CD4-positive, alpha-beta memory T cell (primary cell): ENCODE measurements around the gene PML. TPM values are rescaled to one million over a fixed set of nuclear protein-coding genes. Genes with fewer than 3 reads are reported as not detected.

Experiments used
- CTCF ChIA-PET: fragments of 350-600 bp; sonication (Branson Sonifier 250); formaldehyde crosslinking; loops from one replicate; lab custom pipeline; 2021; ENCODE audit warnings: inconsistent platforms; ENCODE audit not compliant: partially characterized antibody; lab: Charles Lee
- POLR2A ChIA-PET: fragments of 350-600 bp; sonication (Branson Sonifier 250); formaldehyde crosslinking; loops from one replicate; lab custom pipeline; 2021; ENCODE audit not compliant: partially characterized antibody; lab: Charles Lee
- DNase-seq, 5 donors: peaks; one replicate each; pipeline versions ENCODE4 v3.0.0 to v3.0.0-alpha.2; 2020 to 2022; ENCODE audit warnings: mixed read lengths in 1 of 5
- H3K27ac ChIP-seq: one replicate; pipeline ENCODE4 v1.7.0; 2013; ENCODE audit warnings: low read depth, low read length
- H3K27me3 ChIP-seq: 2 replicates; pipeline ENCODE4 v1.7.0; 2013; ENCODE audit warnings: mild to moderate bottlenecking, low read length, moderate library complexity; ENCODE audit not compliant: insufficient read depth
- H3K36me3 ChIP-seq: 2 replicates; pipeline ENCODE4 v1.7.0; 2013; ENCODE audit warnings: mild to moderate bottlenecking, low read length, moderate library complexity; ENCODE audit not compliant: insufficient read depth
- H3K4me1 ChIP-seq: 2 replicates; pipeline ENCODE4 v1.7.0; 2013; ENCODE audit warnings: mild to moderate bottlenecking, low read length, moderate library complexity; ENCODE audit not compliant: insufficient read depth
- H3K4me3 ChIP-seq, 2 donors: one replicate each; pipeline ENCODE4 v1.7.0; 2013; ENCODE audit warnings: low read length in 2 of 2, mild to moderate bottlenecking in 1 of 2
- H3K9me3 ChIP-seq, 2 donors: one replicate each; pipeline ENCODE4 v1.7.0; 2013; ENCODE audit warnings: low read length in 2 of 2, control low read depth in 1 of 2; ENCODE audit not compliant: control insufficient read depth in 1 of 2
- H3K27ac Mint-ChIP-seq, 7 donors: one replicate each; pipeline ENCODE4 v1.8.0; 2020 to 2021; ENCODE audit warnings: mixed read lengths in 7 of 7, mild to moderate bottlenecking in 6 of 7, inconsistent platforms in 3 of 7, moderate library complexity in 3 of 7
- H3K27me3 Mint-ChIP-seq, 2 donors: one replicate each; pipeline ENCODE4 v1.8.0; 2020 to 2021; ENCODE audit warnings: mixed read lengths in 2 of 2
- H3K36me3 Mint-ChIP-seq, 2 donors: one replicate each; pipeline ENCODE4 v1.8.0; 2020 to 2021; ENCODE audit warnings: mixed read lengths in 2 of 2, inconsistent platforms in 1 of 2, mild to moderate bottlenecking in 1 of 2
- H3K4me1 Mint-ChIP-seq, 4 donors: one replicate each; pipeline ENCODE4 v1.8.0; 2020 to 2021; ENCODE audit warnings: mixed read lengths in 4 of 4, mild to moderate bottlenecking in 1 of 4
- H3K4me3 Mint-ChIP-seq, 8 donors: one replicate each; pipeline ENCODE4 v1.8.0; 2020 to 2021; ENCODE audit warnings: mixed read lengths in 8 of 8, mild to moderate bottlenecking in 7 of 8, moderate library complexity in 6 of 8, inconsistent platforms in 3 of 8
- H3K9me3 Mint-ChIP-seq, 8 donors: one replicate each; pipeline ENCODE4 v1.8.0; 2020 to 2021; ENCODE audit warnings: mixed read lengths in 8 of 8, mild to moderate bottlenecking in 5 of 8, inconsistent platforms in 3 of 8, moderate library complexity in 1 of 8
- intact Hi-C: fragments of 100-400 bp; cut with micrococcal nuclease; formaldehyde crosslinking; loops from one replicate; pipeline ENCODE4 v1.15.1; 2023
- polyA plus RNA-seq, 2 donors: library from polyadenylated mRNA; unstranded; fragments of 300-500 nt; fragmentation: Illumina TruSeq; gene quantifications; one replicate each; pipeline ENCODE4 v1.2.3, GENCODE V29; 2021
- total RNA-seq, 2 experiments: library from RNA; stranded (reverse); gene quantifications; one replicate each; pipeline ENCODE4 v1.2.3, GENCODE V29; 2021

PML gene
- total and polyA plus RNA-seq, 4 experiments from 2014 or later, result 9.6 to 66.6 (median 47.4) TPM

- peak overlapping the region in 2 of 7 donors; percentile 15 to 66 for H3K27ac Mint-ChIP-seq
- H3K36me3 Mint-ChIP-seq, result peaks cover 15 to 18% of the 10 kb centered on the region in 2 donors
- peaks cover 15% of the 10 kb centered on the region for H3K4me1 ChIP-seq
- DNase-seq, result no peak
- H3K4me3 ChIP-seq, result no peak overlapping the region
- no peaks in the 10 kb centered on the region for H3K9me3 ChIP-seq
- no peaks in the 10 kb centered on the region for H3K9me3 Mint-ChIP-seq
- no peak overlapping the region for H3K4me3 Mint-ChIP-seq
- H3K27me3 Mint-ChIP-seq, result no peaks in the 10 kb centered on the region
- CTCF ChIA-PET, result interaction anchor here (1.5 to 2.0 kb wide), 2 partner anchors 9 to 15 kb away, joined by 4 to 7 read pairs; no protein-coding TSS in a partner anchor
- H3K27ac ChIP-seq, result no peak overlapping the region
- POLR2A ChIA-PET, result no interaction called here
- H3K27me3 ChIP-seq, result no peaks in the 10 kb centered on the region
- intact Hi-C loops, result no loop called here
- peaks cover 7 to 30% (median 13%) of the 10 kb centered on the region in 4 donors for H3K4me1 Mint-ChIP-seq
- H3K36me3 ChIP-seq, result no peaks in the 10 kb centered on the region
These were observed 6.7 kb upstream of the PML start for GRCh38 chr15:73987681-73988444.

GRCh38 chr15:73988445-73988969 is 6.0 kb upstream of the PML start:
- H3K27me3 ChIP-seq, result no peaks in the 10 kb centered on the region
- POLR2A ChIA-PET, result no interaction called here
- H3K9me3 ChIP-seq, result no peaks in the 10 kb centered on the region
- peaks cover 15 to 18% of the 10 kb centered on the region in 2 donors for H3K36me3 Mint-ChIP-seq
- CTCF ChIA-PET, result interaction anchor here (1.0 to 2.0 kb wide), 3 partner anchors 10 to 18 kb away, joined by 4 to 7 read pairs (median 4); no protein-coding TSS in a partner anchor
- no peak overlapping the region for H3K4me3 Mint-ChIP-seq
- H3K4me1 ChIP-seq, result peaks cover 22% of the 10 kb centered on the region
- no peak overlapping the region for H3K4me3 ChIP-seq
- H3K4me1 Mint-ChIP-seq, result peaks cover 9 to 36% (median 17%) of the 10 kb centered on the region in 4 donors
- DNase-seq, result no peak
- H3K27ac ChIP-seq, result no peak overlapping the region
- intact Hi-C loops, result no loop called here
- H3K27me3 Mint-ChIP-seq, result no peaks in the 10 kb centered on the region
- no peaks in the 10 kb centered on the region for H3K36me3 ChIP-seq
- H3K27ac Mint-ChIP-seq, result no peak overlapping the region
- H3K9me3 Mint-ChIP-seq, result no peaks in the 10 kb centered on the region

GRCh38 chr15:73989001-73989798 is 5.3 kb upstream of the PML start:
- peaks cover 29% of the 10 kb centered on the region for H3K4me1 ChIP-seq
- H3K36me3 ChIP-seq, result no peaks in the 10 kb centered on the region
- POLR2A ChIA-PET, result no interaction called here
- no peak for DNase-seq
- H3K27ac Mint-ChIP-seq, result peak overlapping the region in 3 of 7 donors; percentile 17 to 40 (median 30)
- H3K4me3 ChIP-seq, result no peak overlapping the region
- no peaks in the 10 kb centered on the region for H3K9me3 Mint-ChIP-seq
- peak overlapping the region in 1 of 8 donors; percentile 35 for H3K4me3 Mint-ChIP-seq
- CTCF ChIA-PET, result interaction anchor here (1.0 to 7.8 kb wide), 5 partner anchors 10 to 18 kb away, joined by 4 to 46 read pairs (median 4); no protein-coding TSS in a partner anchor
- no peak overlapping the region for H3K27ac ChIP-seq
- H3K27me3 ChIP-seq, result no peaks in the 10 kb centered on the region
- peaks cover 13 to 19% of the 10 kb centered on the region in 2 donors for H3K36me3 Mint-ChIP-seq
- intact Hi-C loops, result no loop called here
- no peaks in the 10 kb centered on the region for H3K27me3 Mint-ChIP-seq
- H3K9me3 ChIP-seq, result no peaks in the 10 kb centered on the region
- H3K4me1 Mint-ChIP-seq, result peaks cover 15 to 40% (median 24%) of the 10 kb centered on the region in 4 donors

GRCh38 chr15:73990250-73991005 is 4.1 kb upstream of the PML start:
- Histone ChIP-seq H3K4me3 (no peak overlapping the region), H3K36me3 (no peaks in the 10 kb centered on the region), H3K27ac (no peak overlapping the region), H3K9me3 (no peaks in the 10 kb centered on the region), H3K4me1 (peaks cover 29% of the 10 kb centered on the region), H3K27me3 (no peaks in the 10 kb centered on the region)
- intact Hi-C loops, result loop anchor here (10.0 kb wide), 2 partner anchors 554 to 1034 kb away; partner anchors contain the start of genes ARID3B and PPCDC
- H3K27me3 Mint-ChIP-seq, result no peaks in the 10 kb centered on the region
- peak overlapping the region in 4 of 8 donors; percentile 17 to 83 (median 82) for H3K4me3 Mint-ChIP-seq
- H3K9me3 Mint-ChIP-seq, result no peaks in the 10 kb centered on the region
- no peak for DNase-seq
- peaks cover 20 to 43% (median 30%) of the 10 kb centered on the region in 4 donors for H3K4me1 Mint-ChIP-seq
- POLR2A ChIA-PET, result no interaction called here
- H3K36me3 Mint-ChIP-seq, result peaks cover 10 to 22% of the 10 kb centered on the region in 2 donors
- CTCF ChIA-PET, result interaction anchor here (1.5 to 7.8 kb wide), 3 partner anchors 17 to 59 kb away, joined by 3 to 46 read pairs (median 4); no protein-coding TSS in a partner anchor
- H3K27ac Mint-ChIP-seq, result peak overlapping the region in 2 of 7 donors; percentile 70 to 71

GRCh38 chr15:73991260-73991659 is 3.3 kb upstream of the PML start:
- H3K27ac ChIP-seq, result peak overlapping the region; percentile 67
- peak overlapping the region in 4 of 7 donors; percentile 48 to 74 (median 70) for H3K27ac Mint-ChIP-seq
- H3K4me1 Mint-ChIP-seq, result peaks cover 22 to 52% (median 34%) of the 10 kb centered on the region in 4 donors

More at GRCh38 chr15:73991260-73991659, 3.3 kb upstream of the PML start:
- Mint-ChIP-seq H3K36me3 (peaks cover 10 to 18% of the 10 kb centered on the region in 2 donors), H3K4me3 (peak overlapping the region; percentile 80 to 90 (median 82)), H3K9me3 (no peaks in the 10 kb centered on the region), H3K27me3 (no peaks in the 10 kb centered on the region)
- Histone ChIP-seq H3K4me1 (peaks cover 35% of the 10 kb centered on the region), H3K27me3 (no peaks in the 10 kb centered on the region), H3K9me3 (no peaks in the 10 kb centered on the region), H3K36me3 (no peaks in the 10 kb centered on the region), H3K4me3 (peak overlapping the region; percentile 59 to 72)
- DNase-seq, result no peak
- intact Hi-C loops, result loop anchor here (10.0 kb wide), 2 partner anchors 554 to 1034 kb away; partner anchors contain the start of genes ARID3B and PPCDC
- ChIA-PET POLR2A (interaction anchor here (1.0 to 1.6 kb wide), 3 partner anchors 8 to 27 kb away, joined by 3 to 4 read pairs (median 4); no protein-coding TSS in a partner anchor), CTCF (interaction anchor here (1.5 to 7.8 kb wide), 3 partner anchors 18 to 58 kb away, joined by 3 to 46 read pairs (median 4); no protein-coding TSS in a partner anchor)
